Neural crest cell (in vitro differentiated cells): ENCODE measurements around the gene NISCH. TPM values are rescaled to one million over a fixed set of nuclear protein-coding genes. Genes with fewer than 3 reads are reported as not detected.
"Not testable (repeated sequence)": the region's sequence is repeated elsewhere in the genome, so short reads cannot be mapped to it uniquely, and the experiment has no call there.

Source experiments
- DNase-seq: peaks from one replicate; pipeline ENCODE4 v3.0.0; 2021; ENCODE audit warnings: low read depth, mixed read lengths, low spot score
- H3K27ac Mint-ChIP-seq: one replicate; pipeline ENCODE4 v1.8.0; 2021; ENCODE audit warnings: mild to moderate bottlenecking, mixed read lengths; ENCODE audit not compliant: unreplicated experiment
- H3K27me3 Mint-ChIP-seq: 2 replicates; pipeline ENCODE4 v1.8.0; 2021; ENCODE audit warnings: low read depth, mild to moderate bottlenecking, mixed read lengths
- H3K36me3 Mint-ChIP-seq: 2 replicates; pipeline ENCODE4 v1.8.0; 2021; ENCODE audit warnings: low read depth, mild to moderate bottlenecking, mixed read lengths
- H3K4me1 Mint-ChIP-seq: 2 replicates; pipeline ENCODE4 v1.8.0; 2021; ENCODE audit warnings: mixed read lengths
- H3K4me3 Mint-ChIP-seq: one replicate; pipeline ENCODE4 v1.8.0; 2021; ENCODE audit warnings: mild to moderate bottlenecking, mixed read lengths
- H3K9me3 Mint-ChIP-seq: 2 replicates; pipeline ENCODE4 v1.8.0; 2021; ENCODE audit warnings: mixed read lengths
- CTCF ChIP-seq: fragments of 200-600 bp; sonication (generic); conservative IDR thresholded peaks from 2 replicates; pipeline ENCODE4 v1.5.0; 2021; ENCODE audit warnings: antibody characterized with exemption, mild to moderate bottlenecking
- total RNA-seq: library from RNA; stranded (reverse); gene quantifications from 2 replicates; pipeline ENCODE4 v1.2.1, GENCODE V29; 2021

The NISCH gene
- total RNA-seq, 1 donor from 2014 or later: 161 TPM

- H3K27me3 Mint-ChIP-seq: no peaks in the 10 kb centered on the region
- H3K4me3 Mint-ChIP-seq: no peak overlapping the region
- H3K9me3 Mint-ChIP-seq: no peaks in the 10 kb centered on the region
- H3K36me3 Mint-ChIP-seq: peaks cover 12% of the 10 kb centered on the region
- no peak overlapping the region for H3K27ac Mint-ChIP-seq
- TF ChIP-seq CTCF: no peak
- no peak for DNase-seq
- peaks cover 13% of the 10 kb centered on the region for H3K4me1 Mint-ChIP-seq
Measured at GRCh38 chr3:52524258-52524751, 68.9 kb downstream of the NISCH start.

GRCh38 chr3:52524752-52525679 lies 69.6 kb downstream of the NISCH start:
- H3K36me3 Mint-ChIP-seq: peaks cover 12% of the 10 kb centered on the region
- H3K27me3 Mint-ChIP-seq: no peaks in the 10 kb centered on the region
- peaks cover 14% of the 10 kb centered on the region for H3K4me1 Mint-ChIP-seq
- DNase-seq: no peak
- no peaks in the 10 kb centered on the region for H3K9me3 Mint-ChIP-seq
- no peak overlapping the region for H3K27ac Mint-ChIP-seq
- H3K4me3 Mint-ChIP-seq: no peak overlapping the region
- no peak for TF ChIP-seq CTCF

- Mint-ChIP-seq H3K9me3 (no peaks in the 10 kb centered on the region), H3K36me3 (peaks cover 12% of the 10 kb centered on the region), H3K4me3 (peak overlapping the region; percentile 59), H3K27me3 (no peaks in the 10 kb centered on the region), H3K27ac (peak overlapping the region; percentile 62), H3K4me1 (peaks cover 16% of the 10 kb centered on the region)
- no peak for TF ChIP-seq CTCF
- no peak for DNase-seq
Measured at GRCh38 chr3:52525680-52526561, 70.5 kb downstream of the NISCH start.

- DNase-seq, H3K9me3 Mint-ChIP-seq, H3K27me3 Mint-ChIP-seq: not testable (repeated sequence)
- peaks cover 16% of the 10 kb centered on the region for H3K4me1 Mint-ChIP-seq
- peak overlapping the region; percentile 62 for H3K27ac Mint-ChIP-seq
- peaks cover 12% of the 10 kb centered on the region for H3K36me3 Mint-ChIP-seq
- H3K4me3 Mint-ChIP-seq: peak overlapping the region; percentile 41
Measured at GRCh38 chr3:52526671-52527038, 71.3 kb downstream of the NISCH start.

GRCh38 chr3:52527039-52527731 lies 71.8 kb downstream of the NISCH start:
- Mint-ChIP-seq H3K27ac (no peak overlapping the region), H3K36me3 (peaks cover 12% of the 10 kb centered on the region), H3K9me3 (no peaks in the 10 kb centered on the region), H3K27me3 (no peaks in the 10 kb centered on the region), H3K4me1 (peaks cover 21% of the 10 kb centered on the region), H3K4me3 (peak overlapping the region; percentile 41)
- DNase-seq: no peak
- TF ChIP-seq CTCF: no peak
